Activated CD4-positive, CD25-positive, alpha-beta regulatory T cell treated with anti-CD3 and anti-CD28 coated beads, Interleukin-2, amount 50 U/mL, for 72 hours (primary cell): Measurements from ENCODE around the gene KRTAP19-5.
"Not testable (repeated sequence)": the region's sequence is repeated elsewhere in the genome, so short reads cannot be mapped to it uniquely, and the experiment has no call there.

ENCODE experiments used
- DNase-seq: peaks from one replicate; pipeline ENCODE4 v3.0.0; 2021

The KRTAP19-5 gene

GRCh38 chr21:30502041-30502440, at the start of gene KRTAP19-5:
KRTAP19-5 (minus strand) TSS chr21:30502141; CDS start chr21:30502090, 51 bp downstream.
- no peak for DNase-seq

GRCh38 chr21:30541764-30542163, 39.8 kb upstream of the KRTAP19-5 start, which contains the start of gene KRTAP19-6:
KRTAP19-6 (minus strand) TSS chr21:30541864; CDS start chr21:30541833, 31 bp downstream.
- no peak for DNase-seq

GRCh38 chr21:30518876-30519275, 16.9 kb upstream of the KRTAP19-5 start:
- no peak for DNase-seq

GRCh38 chr21:30515681-30516080, 13.7 kb upstream of the KRTAP19-5 start:
- no peak for DNase-seq

GRCh38 chr21:30505621-30506205, 3.8 kb upstream of the KRTAP19-5 start:
- not testable (repeated sequence) for DNase-seq

- no peak for DNase-seq
These were observed 4.9 kb downstream of the KRTAP19-5 start, which contains the start of gene KRTAP19-4 for GRCh38 chr21:30497065-30497464. KRTAP19-4 (minus strand) TSS chr21:30497165; CDS start chr21:30497110, 55 bp downstream.

GRCh38 chr21:30491963-30492428, 9.9 kb downstream of the KRTAP19-5 start, which contains the start of gene KRTAP19-3:
KRTAP19-3 (minus strand) TSS chr21:30492013; CDS start chr21:30491957, 56 bp downstream.
- DNase-seq: no peak

- DNase-seq: no peak
These were observed 14.6 kb downstream of the KRTAP19-5 start, which contains the start of gene KRTAP19-2 for GRCh38 chr21:30487336-30487735. KRTAP19-2 (minus strand) TSS chr21:30487436; CDS start chr21:30487348, 88 bp downstream.

GRCh38 chr21:30486180-30486579, 15.8 kb downstream of the KRTAP19-5 start:
- DNase-seq: no peak

GRCh38 chr21:30482130-30482529, 19.8 kb downstream of the KRTAP19-5 start:
- DNase-seq: no peak

GRCh38 chr21:30480145-30480544, 21.8 kb downstream of the KRTAP19-5 start, which contains the start of gene KRTAP19-1:
KRTAP19-1 (minus strand) TSS chr21:30480367; CDS start chr21:30480317, 50 bp downstream.
- DNase-seq: no peak

- no peak for DNase-seq
These were observed 22.7 kb downstream of the KRTAP19-5 start for GRCh38 chr21:30479259-30479658.

GRCh38 chr21:30478004-30478403, 23.9 kb downstream of the KRTAP19-5 start:
- no peak for DNase-seq

- no peak for DNase-seq
These were observed 32.8 kb downstream of the KRTAP19-5 start for GRCh38 chr21:30468900-30469714.

GRCh38 chr21:30463713-30464112, 38.2 kb downstream of the KRTAP19-5 start:
- no peak for DNase-seq
